Activated T-cell treated with anti-CD3 and anti-CD28 coated beads for 4 hours (primary cell): ENCODE results near the gene FYN.

Experiments
- DNase-seq: peaks from one replicate; pipeline ENCODE4 v3.0.0-alpha.2; 2020

The FYN gene

GRCh38 chr6:111721753-111722154 is 151.5 kb downstream of the FYN start:
- peak; percentile 30 for DNase-seq

GRCh38 chr6:111720931-111721496 is 152.2 kb downstream of the FYN start:
- no peak for DNase-seq

GRCh38 chr6:111718990-111719389 is 154.3 kb downstream of the FYN start:
- no peak for DNase-seq

GRCh38 chr6:111718326-111718725 is 154.9 kb downstream of the FYN start:
- DNase-seq, result no peak

- DNase-seq, result no peak
Measured at GRCh38 chr6:111717621-111718020, 155.6 kb downstream of the FYN start.

- DNase-seq, result no peak
Measured at GRCh38 chr6:111716325-111716724, 156.9 kb downstream of the FYN start.

- no peak for DNase-seq
Measured at GRCh38 chr6:111715321-111715720, 157.9 kb downstream of the FYN start.

- DNase-seq, result no peak
Measured at GRCh38 chr6:111714416-111715270, 158.6 kb downstream of the FYN start.

GRCh38 chr6:111713811-111714210 is 159.4 kb downstream of the FYN start:
- DNase-seq, result no peak

- DNase-seq, result no peak
Measured at GRCh38 chr6:111713236-111713635, 160.0 kb downstream of the FYN start.

GRCh38 chr6:111711984-111712752 is 161.1 kb downstream of the FYN start:
- DNase-seq, result no peak

- no peak for DNase-seq
Measured at GRCh38 chr6:111711476-111711875, 161.8 kb downstream of the FYN start.

- DNase-seq, result no peak
Measured at GRCh38 chr6:111710911-111711310, 162.3 kb downstream of the FYN start.

GRCh38 chr6:111710439-111710838 is 162.8 kb downstream of the FYN start:
- no peak for DNase-seq

- DNase-seq, result peak; percentile 43
Measured at GRCh38 chr6:111709615-111710398, 163.4 kb downstream of the FYN start.

- DNase-seq, result no peak
Measured at GRCh38 chr6:111709201-111709600, 164.1 kb downstream of the FYN start.

GRCh38 chr6:111707773-111708172 is 165.5 kb downstream of the FYN start:
- no peak for DNase-seq

GRCh38 chr6:111706841-111707391 is 166.3 kb downstream of the FYN start:
- DNase-seq, result no peak

- DNase-seq, result no peak
Measured at GRCh38 chr6:111703723-111704122, 169.5 kb downstream of the FYN start.

GRCh38 chr6:111702268-111702667 is 171.0 kb downstream of the FYN start:
- DNase-seq, result no peak

GRCh38 chr6:111701146-111701545 is 172.1 kb downstream of the FYN start:
- no peak for DNase-seq

- no peak for DNase-seq
Measured at GRCh38 chr6:111700135-111700690, 173.0 kb downstream of the FYN start.
